ENCODE data around the gene RUNX1. TPM values are rescaled to one million over a fixed set of nuclear protein-coding genes. Genes with fewer than 3 reads are reported as not detected.

Gene RUNX1
- total and polyA plus RNA-seq, 2 of the 13 experiments (the other 11 are each of a cell fraction or from before 2014, with no cell fraction given): 5.4 to 6.4 TPM

- Histone ChIP-seq H3K27me3 (ENCODE audit: control insufficient read depth in 1 of 2, insufficient read depth in 2 of 2, low read length in 2 of 2) (no peaks in the 10 kb centered on the region; a peak in 1 of 5 replicates), H3K4me2 (ENCODE audit: low read depth, low read length) (peak overlapping the region; percentile 48), H4K20me1 (ENCODE audit: insufficient read depth, low read length) (no peaks in the 10 kb centered on the region), H3K27ac (ENCODE audit: extremely low read length, insufficient read depth, low read length) (no peak overlapping the region), H3K9ac (ENCODE audit: insufficient read depth, low read depth, low read length) (peak overlapping the region; percentile 41; the same call in 1 of the 2 replicates), H3K79me2 (ENCODE audit: insufficient read depth, low read length) (no peaks in the 10 kb centered on the region), H3K4me3 (replicated peaks in 1 of 3; ENCODE audit: insufficient read depth in 1 of 3, low read depth in 2 of 3, low read length in 3 of 3) (peak overlapping the region in 2 of 3 experiments; percentile 4 to 14; a peak in 1 of 6 replicates), H3K4me1 (ENCODE audit: insufficient read depth, low read length) (peaks cover 29% of the 10 kb centered on the region), H2AFZ (ENCODE audit: low read length) (peak overlapping the region; percentile 65), H3K36me3 (replicated peaks in 1 of 2; ENCODE audit: control insufficient read depth in 1 of 2, insufficient read depth in 2 of 2, low read length in 2 of 2) (no peaks in the 10 kb centered on the region), H3K9me3 (ENCODE audit: low read length) (no peaks in the 10 kb centered on the region)
- in situ Hi-C loops (cut with HindIII; ENCODE audit: extremely low pct_ligation_motif_present, low pct_unique_long_range_greater_than_20kb) (no loop called here), intact Hi-C loops (cut with micrococcal nuclease; ENCODE audit: unreplicated experiment) (no loop called here)
- WGBS (ENCODE audit: low lambda C conversion rate): 45% methylated on average over 11 of the region's 11 CpGs
- peak; percentile 94 for ATAC-seq
- DNase-seq (ENCODE audit: low spot score): peak; percentile 46
- FAIRE-seq: peak; percentile 70
- no TSS peak for BruUV-seq (replicated peaks)
- CTCF ChIA-PET (ENCODE audit: low intra/inter-chr PET ratio, low total read pairs): no interaction called here
- POLR2A ChIA-PET: interaction anchor here (0.8 to 1.6 kb wide), 3 partner anchors 47 to 85 kb away, joined by 3 to 6 read pairs (median 3); no protein-coding TSS in a partner anchor
- TF ChIP-seq HNF4A (CRISPR knock-in tag; IDR thresholded peaks at IDR 0.05) (peak; percentile 68), KDM4B (CRISPR knock-in tag; IDR thresholded peaks at IDR 0.05) (no peak), MNT (IDR thresholded peaks at IDR 0.05) (no peak), ZNF556 (CRISPR knock-in tag; IDR thresholded peaks at IDR 0.05; ENCODE audit: borderline replicate concordance) (no peak), REXO4 (CRISPR knock-in tag; IDR thresholded peaks at IDR 0.05; ENCODE audit: borderline replicate concordance) (no peak), ZNF530 (CRISPR knock-in tag; IDR thresholded peaks at IDR 0.05; ENCODE audit: low read depth) (no peak), MAF1 (CRISPR knock-in tag; IDR thresholded peaks at IDR 0.05; ENCODE audit: borderline replicate concordance) (no peak), ZNF749 (CRISPR knock-in tag; IDR thresholded peaks at IDR 0.05; ENCODE audit: borderline replicate concordance) (no peak), TBX2 (CRISPR knock-in tag; IDR thresholded peaks at IDR 0.05; ENCODE audit: borderline replicate concordance) (0 out of 2 replicates have a peak, but pooled peaks have one; percentile 13), HNF4G (IDR thresholded peaks at IDR 0.05; ENCODE audit: borderline replicate concordance, low read depth, low read length) (peak; percentile 41; the same call in 1 of the 2 replicates), HNF4G (CRISPR knock-in tag; IDR thresholded peaks at IDR 0.05; ENCODE audit: borderline replicate concordance, low read depth) (no peak), ZMYM4 (CRISPR knock-in tag; IDR thresholded peaks at IDR 0.05) (peak; percentile 55; the same call in 1 of the 2 replicates), ZBTB38 (CRISPR knock-in tag; IDR thresholded peaks at IDR 0.05) (no peak), DNMT1 (CRISPR knock-in tag; IDR thresholded peaks at IDR 0.05) (no peak), ZNF644 (CRISPR knock-in tag; IDR thresholded peaks at IDR 0.05; ENCODE audit: low read depth) (0 out of 2 replicates have a peak, but pooled peaks have one; percentile 13), GMEB2 (CRISPR knock-in tag; IDR thresholded peaks at IDR 0.05; ENCODE audit: low read depth) (no peak), CERS6 (CRISPR knock-in tag; IDR thresholded peaks at IDR 0.05) (no peak), ZNF451 (CRISPR knock-in tag; IDR thresholded peaks at IDR 0.05) (no peak), MAX (IDR thresholded peaks at IDR 0.05) (0 out of 2 replicates have a peak, but pooled peaks have one; percentile 21), RBFOX2 (IDR thresholded peaks at IDR 0.05; ENCODE audit: low read depth, low read length) (no peak)
Measured at GRCh38 chr21:34974162-34974981, 74.7 kb downstream of the RUNX1 start.

Measured in HepG2 (cell line).